Measurements from ENCODE around the gene THBS3. TPM values are rescaled to one million over a fixed set of nuclear protein-coding genes. Genes with fewer than 3 reads are reported as not detected.

Gene THBS3
- total RNA-seq, 1 experiment from 2014 or later, result 36.8 TPM

DNA sequence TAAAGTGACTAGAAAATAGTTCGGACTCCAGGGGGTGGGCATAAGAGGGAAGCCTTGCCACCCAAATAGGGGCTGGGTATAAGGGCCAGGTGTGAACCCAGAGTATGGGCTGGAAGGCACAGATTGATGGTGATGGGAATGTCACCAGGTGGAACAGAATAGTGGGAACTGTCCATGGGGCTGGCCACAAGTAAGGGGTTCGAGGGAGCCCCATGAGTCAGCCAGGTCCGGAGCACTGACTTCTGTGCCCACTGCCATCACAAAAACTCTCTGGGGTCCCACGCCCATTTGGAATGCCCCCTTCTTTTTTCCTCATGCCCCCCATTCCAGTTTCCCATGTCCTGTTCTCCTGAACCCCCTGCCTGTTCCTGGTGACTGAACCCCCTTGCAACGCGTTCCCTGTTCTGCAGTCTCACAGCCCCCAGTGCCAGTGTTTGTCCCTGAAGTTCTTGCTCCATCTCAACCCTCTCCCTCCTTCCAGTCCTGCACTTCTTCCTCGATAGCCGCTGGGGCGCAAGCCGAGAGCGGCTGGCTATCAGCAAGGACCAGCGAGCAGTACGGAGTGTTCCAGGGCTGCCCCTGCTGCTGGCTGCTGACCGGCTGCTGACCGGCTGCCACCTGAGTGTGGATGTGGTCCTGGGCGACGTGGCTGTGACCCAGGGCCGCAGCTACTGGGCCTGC, 26.2 kb downstream of the THBS3 start:
- Mint-ChIP-seq H3K4me3 (ENCODE audit: low read depth, unreplicated experiment) (no peak overlapping the region), H3K27me3 (ENCODE audit: unreplicated experiment) (peaks cover 33% of the 10 kb centered on the region), H3K36me3 (ENCODE audit: insufficient read depth, unreplicated experiment) (peaks cover 7% of the 10 kb centered on the region), H3K4me1 (ENCODE audit: low read depth, unreplicated experiment) (peaks cover 31% of the 10 kb centered on the region), H3K9me3 (ENCODE audit: low read depth, unreplicated experiment) (no peaks in the 10 kb centered on the region), H3K27ac (ENCODE audit: unreplicated experiment) (no peak overlapping the region)
- CTCF ChIA-PET, result interaction anchor here (0.7 kb wide), 1 partner anchor 12 kb away, joined by 11 read pairs; no protein-coding TSS in a partner anchor
- BruUV-seq (replicated peaks), result no TSS peak
- TF ChIP-seq, protein P1, sequence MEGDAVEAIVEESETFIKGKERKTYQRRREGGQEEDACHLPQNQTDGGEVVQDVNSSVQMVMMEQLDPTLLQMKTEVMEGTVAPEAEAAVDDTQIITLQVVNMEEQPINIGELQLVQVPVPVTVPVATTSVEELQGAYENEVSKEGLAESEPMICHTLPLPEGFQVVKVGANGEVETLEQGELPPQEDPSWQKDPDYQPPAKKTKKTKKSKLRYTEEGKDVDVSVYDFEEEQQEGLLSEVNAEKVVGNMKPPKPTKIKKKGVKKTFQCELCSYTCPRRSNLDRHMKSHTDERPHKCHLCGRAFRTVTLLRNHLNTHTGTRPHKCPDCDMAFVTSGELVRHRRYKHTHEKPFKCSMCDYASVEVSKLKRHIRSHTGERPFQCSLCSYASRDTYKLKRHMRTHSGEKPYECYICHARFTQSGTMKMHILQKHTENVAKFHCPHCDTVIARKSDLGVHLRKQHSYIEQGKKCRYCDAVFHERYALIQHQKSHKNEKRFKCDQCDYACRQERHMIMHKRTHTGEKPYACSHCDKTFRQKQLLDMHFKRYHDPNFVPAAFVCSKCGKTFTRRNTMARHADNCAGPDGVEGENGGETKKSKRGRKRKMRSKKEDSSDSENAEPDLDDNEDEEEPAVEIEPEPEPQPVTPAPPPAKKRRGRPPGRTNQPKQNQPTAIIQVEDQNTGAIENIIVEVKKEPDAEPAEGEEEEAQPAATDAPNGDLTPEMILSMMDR (IDR thresholded peaks at IDR 0.05; ENCODE audit: unreplicated experiment), result no peak
- intact Hi-C loops (cut with micrococcal nuclease; ENCODE audit: unreplicated experiment), result no loop called here
- no peak for DNase-seq

DNA sequence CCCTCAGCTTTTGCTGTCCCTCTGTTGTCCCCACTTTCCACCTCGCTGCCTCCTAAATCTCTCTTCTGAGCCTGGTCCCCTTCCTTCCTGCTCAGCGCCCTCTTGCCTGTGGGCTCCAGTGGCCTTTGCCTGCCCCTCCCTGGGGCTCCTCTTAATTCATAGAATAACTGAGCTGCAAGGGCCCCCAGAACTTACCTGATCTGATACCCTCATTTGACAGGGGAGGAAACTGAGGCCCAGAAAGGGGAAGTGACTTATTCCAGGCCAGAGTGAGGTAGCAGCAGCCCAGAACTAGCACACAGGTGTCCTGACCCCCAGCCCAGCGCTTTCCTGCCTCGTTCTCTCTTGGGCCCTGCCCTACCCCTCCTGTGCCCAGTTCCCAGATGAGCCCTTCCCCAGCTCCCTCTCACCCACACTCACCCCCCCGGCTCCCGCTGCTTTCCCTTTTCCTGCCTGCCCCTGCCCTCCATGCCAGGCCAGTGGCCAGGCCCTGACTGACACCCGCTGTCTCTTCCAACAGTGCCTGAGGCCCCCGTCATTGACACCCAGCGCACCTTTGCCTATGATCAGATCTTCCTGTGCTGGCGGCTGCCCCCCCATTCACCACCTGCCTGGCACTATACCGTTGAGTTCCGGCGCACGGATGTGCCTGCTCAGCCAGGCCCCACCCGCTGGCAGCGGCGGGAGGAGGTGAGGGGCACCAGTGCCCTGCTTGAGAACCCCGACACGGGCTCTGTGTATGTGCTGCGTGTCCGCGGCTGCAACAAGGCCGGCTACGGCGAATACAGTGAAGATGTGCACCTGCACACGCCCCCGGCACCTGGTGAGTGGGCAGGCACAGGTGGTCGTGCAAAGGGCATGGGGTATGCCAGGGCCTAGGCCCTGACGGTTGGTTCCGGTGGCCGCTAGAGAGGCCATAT, 28.3 kb downstream of the THBS3 start:
- H3K27me3 Mint-ChIP-seq (ENCODE audit: unreplicated experiment), result peaks cover 38% of the 10 kb centered on the region
- CTCF ChIA-PET, result no interaction called here
- H3K4me3 Mint-ChIP-seq (ENCODE audit: low read depth, unreplicated experiment), result no peak overlapping the region
- TF ChIP-seq, protein P1 (IDR thresholded peaks at IDR 0.05; ENCODE audit: unreplicated experiment), result no peak
- no peaks in the 10 kb centered on the region for H3K36me3 Mint-ChIP-seq (ENCODE audit: insufficient read depth, unreplicated experiment)
- H3K4me1 Mint-ChIP-seq (ENCODE audit: low read depth, unreplicated experiment), result peaks cover 21% of the 10 kb centered on the region
- no TSS peak for BruUV-seq (replicated peaks)
- H3K9me3 Mint-ChIP-seq (ENCODE audit: low read depth, unreplicated experiment), result no peaks in the 10 kb centered on the region
- H3K27ac Mint-ChIP-seq (ENCODE audit: unreplicated experiment), result no peak overlapping the region
- DNase-seq, result no peak
- intact Hi-C loops (cut with micrococcal nuclease; ENCODE audit: unreplicated experiment), result no loop called here

DNA sequence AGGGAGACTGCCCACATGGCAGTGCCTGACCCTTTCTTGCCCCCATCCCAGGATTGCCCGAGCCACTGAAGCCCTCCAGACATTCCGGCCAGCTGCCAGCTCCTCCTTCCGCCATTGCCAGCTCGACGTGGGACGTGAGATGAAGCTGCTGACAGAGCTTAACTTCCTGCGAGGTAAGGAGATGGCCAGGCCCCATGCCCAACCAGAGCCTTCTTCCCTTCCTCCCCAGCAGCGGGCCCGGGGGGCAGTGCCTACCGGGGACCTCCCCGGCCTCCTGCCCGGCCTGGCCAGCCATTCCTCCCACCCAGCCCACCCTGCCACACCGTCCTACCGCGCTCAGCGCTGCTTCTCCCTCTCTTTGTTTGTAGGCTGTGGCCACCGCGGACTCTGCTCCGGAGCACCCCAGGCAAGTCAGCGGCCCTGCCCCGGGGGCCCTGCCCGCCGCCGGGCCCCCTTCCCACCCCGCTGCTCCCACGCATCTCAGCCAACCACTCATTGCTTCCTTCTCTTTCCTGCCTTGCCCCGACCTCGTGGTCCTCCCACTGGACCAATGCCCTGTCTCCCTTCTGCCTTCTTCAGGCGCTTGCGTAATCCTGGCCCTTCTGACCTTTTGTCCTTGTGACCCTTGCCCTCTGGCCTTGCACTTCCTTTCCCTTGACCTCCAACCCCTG, 29.1 kb downstream of the THBS3 start:
- H3K36me3 Mint-ChIP-seq (ENCODE audit: insufficient read depth, unreplicated experiment), result peaks cover 7% of the 10 kb centered on the region
- peaks cover 29% of the 10 kb centered on the region for H3K4me1 Mint-ChIP-seq (ENCODE audit: low read depth, unreplicated experiment)
- BruUV-seq (replicated peaks), result no TSS peak
- peaks cover 38% of the 10 kb centered on the region for H3K27me3 Mint-ChIP-seq (ENCODE audit: unreplicated experiment)
- no peak for DNase-seq
- CTCF ChIA-PET, result interaction anchor here (1.9 kb wide), 1 partner anchor 15 kb away, joined by 11 read pairs; no protein-coding TSS in a partner anchor
- TF ChIP-seq, protein P1 (IDR thresholded peaks at IDR 0.05; ENCODE audit: unreplicated experiment), result no peak
- H3K4me3 Mint-ChIP-seq (ENCODE audit: low read depth, unreplicated experiment), result no peak overlapping the region
- intact Hi-C loops (cut with micrococcal nuclease; ENCODE audit: unreplicated experiment), result no loop called here
- no peak overlapping the region for H3K27ac Mint-ChIP-seq (ENCODE audit: unreplicated experiment)
- H3K9me3 Mint-ChIP-seq (ENCODE audit: low read depth, unreplicated experiment), result no peaks in the 10 kb centered on the region

DNA sequence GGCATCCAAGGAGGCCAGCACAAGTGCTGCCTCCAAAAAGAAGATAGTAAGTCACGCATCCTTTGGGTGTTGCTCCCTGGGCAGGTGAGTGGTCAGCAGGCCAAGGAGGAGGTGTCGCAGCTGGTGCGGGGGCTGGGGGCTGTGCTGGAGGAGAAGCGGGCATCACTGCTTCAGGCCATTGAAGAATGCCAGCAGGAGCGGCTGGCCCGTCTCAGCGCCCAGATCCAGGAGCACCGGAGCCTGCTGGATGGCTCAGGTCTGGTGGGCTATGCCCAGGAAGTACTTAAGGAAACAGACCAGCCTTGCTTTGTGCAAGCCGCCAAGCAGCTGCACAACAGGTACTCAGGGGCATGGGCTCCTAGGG, 29.8 kb downstream of the THBS3 start:
- CTCF ChIA-PET, result interaction anchor here (0.7 to 1.9 kb wide), 3 partner anchors 8 to 86 kb away, joined by 3 to 11 read pairs (median 3); no protein-coding TSS in a partner anchor
- peaks cover 13% of the 10 kb centered on the region for H3K36me3 Mint-ChIP-seq (ENCODE audit: insufficient read depth, unreplicated experiment)
- no TSS peak for BruUV-seq (replicated peaks)
- H3K27ac Mint-ChIP-seq (ENCODE audit: unreplicated experiment), result no peak overlapping the region
- H3K4me3 Mint-ChIP-seq (ENCODE audit: low read depth, unreplicated experiment), result no peak overlapping the region
- TF ChIP-seq, protein P1 (IDR thresholded peaks at IDR 0.05; ENCODE audit: unreplicated experiment), result no peak
- no peak for DNase-seq
- H3K9me3 Mint-ChIP-seq (ENCODE audit: low read depth, unreplicated experiment), result no peaks in the 10 kb centered on the region
- intact Hi-C loops (cut with micrococcal nuclease; ENCODE audit: unreplicated experiment), result loop anchor here (2.0 kb wide), 1 partner anchor 15 kb away; no protein-coding TSS in a partner anchor
- peaks cover 35% of the 10 kb centered on the region for H3K4me1 Mint-ChIP-seq (ENCODE audit: low read depth, unreplicated experiment)
- peaks cover 34% of the 10 kb centered on the region for H3K27me3 Mint-ChIP-seq (ENCODE audit: unreplicated experiment)
